GM18517 (cell line): Measurements from ENCODE around the gene LMX1A.

ENCODE experiments used
- ATAC-seq: cut with Tn5 transposase; IDR thresholded peaks from one replicate; pipeline ENCODE4 v1.9.1; 2021; ENCODE audit warnings: mild to moderate bottlenecking, moderate library complexity; ENCODE audit not compliant: unreplicated experiment

Gene LMX1A

GRCh38 chr1:165325460-165326203, 30.9 kb downstream of the LMX1A start:
- ATAC-seq = no peak

GRCh38 chr1:165324050-165324449, 32.5 kb downstream of the LMX1A start:
- no peak for ATAC-seq

GRCh38 chr1:165317612-165318011, 38.9 kb downstream of the LMX1A start:
- no peak for ATAC-seq

- ATAC-seq = no peak
Measured at GRCh38 chr1:165316153-165316772, 40.3 kb downstream of the LMX1A start.

GRCh38 chr1:165315481-165315880, 41.0 kb downstream of the LMX1A start:
- no peak for ATAC-seq

GRCh38 chr1:165313903-165314302, 42.6 kb downstream of the LMX1A start:
- ATAC-seq = no peak

- ATAC-seq = no peak
Measured at GRCh38 chr1:165312591-165312990, 43.9 kb downstream of the LMX1A start.

GRCh38 chr1:165306543-165307434, 49.7 kb downstream of the LMX1A start:
- ATAC-seq = no peak

GRCh38 chr1:165303386-165303785, 53.1 kb downstream of the LMX1A start:
- no peak for ATAC-seq

GRCh38 chr1:165300400-165300903, 56.1 kb downstream of the LMX1A start:
- no peak for ATAC-seq

GRCh38 chr1:165298203-165298820, 58.2 kb downstream of the LMX1A start:
- no peak for ATAC-seq

- ATAC-seq = no peak
Measured at GRCh38 chr1:165296205-165296604, 60.3 kb downstream of the LMX1A start.

- ATAC-seq = no peak
Measured at GRCh38 chr1:165290148-165290547, 66.4 kb downstream of the LMX1A start.

- no peak for ATAC-seq
Measured at GRCh38 chr1:165289556-165289955, 67.0 kb downstream of the LMX1A start.

- ATAC-seq = no peak
Measured at GRCh38 chr1:165288350-165289120, 68.0 kb downstream of the LMX1A start.

GRCh38 chr1:165287781-165288180, 68.7 kb downstream of the LMX1A start:
- ATAC-seq = no peak

- no peak for ATAC-seq
Measured at GRCh38 chr1:165287329-165287728, 69.2 kb downstream of the LMX1A start.

GRCh38 chr1:165284454-165284853, 72.1 kb downstream of the LMX1A start:
- no peak for ATAC-seq

GRCh38 chr1:165281207-165281901, 75.2 kb downstream of the LMX1A start:
- ATAC-seq = no peak

- no peak for ATAC-seq
Measured at GRCh38 chr1:165279882-165280281, 76.6 kb downstream of the LMX1A start.
